SU-DHL-6 (cell line): ENCODE data around the gene BRCC3.

Experiments
- H2AFZ ChIP-seq: fragments of 200-600 bp; sonication (generic); 2 replicates; pipeline ENCODE4 v1.6.1; 2014; ENCODE audit warnings: low read depth, mild to moderate bottlenecking, moderate library complexity, mixed read lengths, antibody characterized with exemption, low read length; ENCODE audit not compliant: severe bottlenecking
- H3F3A ChIP-seq: fragments of 200-600 bp; shearing (Covaris generic); 2 replicates; pipeline ENCODE4 v1.6.0; 2016; ENCODE audit warnings: antibody characterized with exemption, mild to moderate bottlenecking; ENCODE audit not compliant: insufficient read depth
- H3K27ac ChIP-seq: fragments of 200-600 bp; sonication (generic); 2 replicates; pipeline ENCODE4 v1.5.1; 2016; ENCODE audit warnings: low read depth, mild to moderate bottlenecking, low read length, moderate library complexity, mixed read lengths
- H3K27me3 ChIP-seq: fragments of 200-600 bp; sonication (generic), shearing (Covaris generic); 2 replicates; pipeline ENCODE4 v1.6.0; 2014; ENCODE audit warnings: mild to moderate bottlenecking, low read length
- H3K36me3 ChIP-seq: fragments of 200-600 bp; sonication (generic); 2 replicates; pipeline ENCODE4 v1.6.1; 2014; ENCODE audit warnings: mild to moderate bottlenecking, low read length, mixed read lengths
- H3K4me2 ChIP-seq: fragments of 300-600, 200-600 bp; shearing (Covaris generic), sonication (generic); 2 replicates; pipeline ENCODE4 v1.6.0; 2014; ENCODE audit warnings: low read length, low read depth, mild to moderate bottlenecking; ENCODE audit not compliant: poor library complexity, severe bottlenecking
- H3K4me3 ChIP-seq: fragments of 200-600 bp; sonication (generic); 2 replicates; pipeline ENCODE4 v1.5.1; 2014; ENCODE audit warnings: antibody characterized with exemption, low read length, mild to moderate bottlenecking, mixed read lengths; ENCODE audit not compliant: insufficient read depth, poor library complexity, severe bottlenecking
- H3K79me2 ChIP-seq: fragments of 200-600 bp; sonication (generic); 2 replicates; pipeline ENCODE4 v1.6.1; 2014; ENCODE audit warnings: mild to moderate bottlenecking, low read length, moderate library complexity; ENCODE audit not compliant: insufficient read depth
- H3K9ac ChIP-seq: fragments of 200-600 bp; sonication (generic); 2 replicates; pipeline ENCODE4 v1.7.0; 2014; ENCODE audit warnings: mild to moderate bottlenecking, low read length
- H3K9me2 ChIP-seq: fragments of 200-600 bp; sonication (generic); replicated peaks from 2 replicates; pipeline ENCODE4 v1.6.1; 2014; ENCODE audit warnings: low read length; ENCODE audit not compliant: insufficient read depth
- H3K9me3 ChIP-seq: fragments of 200-600 bp; sonication (generic); 2 replicates; pipeline ENCODE4 v1.6.1; 2014; ENCODE audit warnings: low read length, mixed read lengths; ENCODE audit not compliant: insufficient read depth
- H4K20me1 ChIP-seq: fragments of 200-600 bp; sonication (generic); 2 replicates; pipeline ENCODE4 v1.6.1; 2014; ENCODE audit warnings: low read depth, mild to moderate bottlenecking, antibody characterized with exemption, low read length, moderate library complexity, mixed read lengths
- CTCF ChIP-seq: fragments of 200-600 bp; sonication (generic); IDR thresholded peaks from one replicate; pipeline ENCODE4 v1.5.1; 2017; ENCODE audit warnings: antibody characterized with exemption, mild to moderate bottlenecking, low read length, moderate library complexity; ENCODE audit not compliant: insufficient read depth, poor library complexity, severe bottlenecking
- EZH2phosphoT487 ChIP-seq: fragments of 200-600 bp; sonication (generic), shearing (Covaris generic); conservative IDR thresholded peaks from 2 replicates; pipeline ENCODE4 v1.6.1; 2018; ENCODE audit warnings: mild to moderate bottlenecking, antibody characterized with exemption, low read length, moderate library complexity, mixed read lengths

The BRCC3 gene

DNA sequence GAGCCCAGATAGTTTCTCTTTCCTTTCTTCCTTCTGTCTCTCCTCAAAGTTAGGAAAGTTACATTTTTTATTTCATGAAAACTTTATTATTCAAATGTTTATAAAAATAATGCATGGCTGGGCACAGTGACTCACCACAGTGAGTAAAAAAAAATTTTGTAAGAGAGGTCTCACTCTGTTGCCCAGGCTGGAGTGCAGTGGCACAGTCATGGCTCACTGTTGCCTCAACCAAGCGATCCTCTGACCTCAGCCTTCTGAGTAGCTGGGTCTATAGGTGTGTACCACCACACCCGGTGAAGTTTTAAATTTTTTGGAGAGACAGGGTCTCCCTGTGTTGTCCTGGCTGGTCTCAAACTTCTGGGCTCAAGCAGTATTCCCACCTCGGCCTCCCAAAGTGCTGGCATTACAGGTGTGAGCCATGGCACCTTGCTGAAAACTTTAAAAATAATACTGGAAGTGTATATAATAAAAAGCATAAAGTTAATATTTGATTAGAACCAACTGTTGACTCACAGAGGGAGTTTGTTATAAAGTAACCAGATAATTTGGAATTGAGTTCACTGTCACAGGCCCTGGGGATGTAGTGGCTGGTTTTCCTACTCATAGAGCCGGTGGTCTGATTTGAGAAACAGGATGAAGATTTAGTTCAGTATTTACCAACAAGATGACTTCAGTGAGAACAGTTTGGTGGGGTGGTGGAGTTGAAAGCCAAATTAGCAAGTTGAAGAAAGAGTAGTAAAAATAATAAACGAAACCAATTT is 18.4 kb upstream of the BRCC3 start:
- Histone ChIP-seq H3K9me2 (no peaks in the 10 kb centered on the region), H3K4me2 (no peak overlapping the region), H3K27ac (no peak overlapping the region), H3K4me3 (no peak overlapping the region), H3K9me3 (no peaks in the 10 kb centered on the region), H3K36me3 (no peaks in the 10 kb centered on the region), H3F3A (no peaks in the 10 kb centered on the region), H2AFZ (no peak overlapping the region), H4K20me1 (no peaks in the 10 kb centered on the region), H3K27me3 (no peaks in the 10 kb centered on the region), H3K9ac (no peak overlapping the region), H3K79me2 (no peaks in the 10 kb centered on the region)
- TF ChIP-seq EZH2phosphoT487 = no peak
- TF ChIP-seq CTCF = no peak

DNA sequence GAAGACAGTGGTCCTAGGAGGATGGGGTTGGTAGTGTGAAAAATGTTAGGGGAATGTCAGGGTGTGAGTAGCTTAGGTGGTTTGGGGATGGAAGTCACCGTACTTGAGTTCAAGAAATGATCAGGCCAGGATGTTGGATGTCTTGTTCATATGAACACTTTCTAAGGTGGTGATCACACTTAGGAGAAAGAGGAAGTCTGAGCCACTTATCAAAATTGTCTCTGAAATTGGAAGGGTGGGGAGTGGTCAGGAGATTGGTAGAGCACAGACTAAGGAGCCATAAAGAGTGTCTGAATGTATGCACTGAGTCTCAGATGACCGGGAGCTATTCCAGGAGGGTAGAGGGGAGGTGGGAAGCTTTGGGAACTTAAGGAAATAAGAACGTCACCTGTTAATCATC is 17.7 kb upstream of the BRCC3 start:
- Histone ChIP-seq H3F3A (no peaks in the 10 kb centered on the region), H3K36me3 (no peaks in the 10 kb centered on the region), H3K4me2 (no peak overlapping the region), H3K79me2 (no peaks in the 10 kb centered on the region), H3K27me3 (no peaks in the 10 kb centered on the region), H3K27ac (no peak overlapping the region), H4K20me1 (no peaks in the 10 kb centered on the region), H3K9me3 (no peaks in the 10 kb centered on the region), H3K9me2 (no peaks in the 10 kb centered on the region), H3K4me3 (no peak overlapping the region), H2AFZ (no peak overlapping the region), H3K9ac (no peak overlapping the region)
- no peak for TF ChIP-seq EZH2phosphoT487
- no peak for TF ChIP-seq CTCF

DNA sequence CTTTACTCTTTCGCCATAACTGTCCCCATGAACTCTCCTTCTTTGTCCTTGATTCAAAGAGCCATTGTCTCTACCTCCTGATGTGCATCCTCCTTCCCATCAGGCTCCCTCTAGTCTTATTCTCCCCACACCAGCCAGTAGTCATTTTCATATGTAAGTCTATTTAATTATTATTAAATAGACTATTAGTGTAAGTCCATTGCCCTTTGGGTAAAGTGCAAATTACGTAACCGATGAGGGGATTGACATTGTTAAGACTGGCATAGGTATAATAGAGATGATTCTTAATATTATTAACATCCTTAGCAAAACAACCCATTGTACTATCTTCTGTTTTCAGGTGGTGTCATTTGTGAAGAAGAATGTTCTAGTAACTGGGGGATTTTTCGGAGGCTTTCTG is 17.1 kb upstream of the BRCC3 start:
- Histone ChIP-seq H3K79me2 (no peaks in the 10 kb centered on the region), H3K36me3 (no peaks in the 10 kb centered on the region), H2AFZ (no peak overlapping the region), H4K20me1 (no peaks in the 10 kb centered on the region), H3F3A (no peaks in the 10 kb centered on the region), H3K4me3 (no peak overlapping the region), H3K27me3 (no peaks in the 10 kb centered on the region), H3K9me3 (no peaks in the 10 kb centered on the region), H3K9ac (no peak overlapping the region), H3K9me2 (no peaks in the 10 kb centered on the region), H3K27ac (no peak overlapping the region), H3K4me2 (no peak overlapping the region)
- TF ChIP-seq CTCF = no peak
- no peak for TF ChIP-seq EZH2phosphoT487
